HEK293T (cell line): ENCODE measurements around the gene HERC2.

Experiments
- ARNT ChIP-seq: fragments of 450-650 bp; IDR thresholded peaks from 2 replicates; pipeline ENCODE4 v1.6.1; 2017; ENCODE audit warnings: mild to moderate bottlenecking
- BHLHE40 ChIP-seq: fragments of 450-650 bp; IDR thresholded peaks from 2 replicates; pipeline ENCODE4 v1.6.1; 2016; ENCODE audit warnings: mild to moderate bottlenecking, moderate library complexity, borderline replicate concordance
- ELF4 ChIP-seq: fragments of 450-650 bp; IDR thresholded peaks from 2 replicates; pipeline ENCODE4 v1.6.1; 2017; ENCODE audit warnings: antibody characterized with exemption
- FOXK2 ChIP-seq: fragments of 450-650 bp; IDR thresholded peaks from 2 replicates; pipeline ENCODE4 v1.6.1; 2016; ENCODE audit warnings: mild to moderate bottlenecking
- FOXM1 ChIP-seq: fragments of 450-650 bp; IDR thresholded peaks from 2 replicates; pipeline ENCODE4 v1.6.1; 2017; ENCODE audit warnings: mild to moderate bottlenecking, borderline replicate concordance
- L3MBTL2 ChIP-seq: fragments of 450-650 bp; conservative IDR thresholded peaks from 2 replicates; pipeline ENCODE4 v1.6.1; 2016; ENCODE audit warnings: mild to moderate bottlenecking
- SP1 ChIP-seq: fragments of 450-650 bp; IDR thresholded peaks from 2 replicates; pipeline ENCODE4 v1.6.1; 2017
- TARDBP ChIP-seq: fragments of 450-650 bp; IDR thresholded peaks from 2 replicates; pipeline ENCODE4 v1.6.1; 2016
- ZNF384 ChIP-seq: fragments of 450-650 bp; IDR thresholded peaks from 2 replicates; pipeline ENCODE4 v1.6.1; 2016
- TF ChIP-seq, protein P1 (sequence below): fragments of 450-650 bp; IDR thresholded peaks from 2 replicates; pipeline ENCODE4 v1.6.1; 2016

DNA sequence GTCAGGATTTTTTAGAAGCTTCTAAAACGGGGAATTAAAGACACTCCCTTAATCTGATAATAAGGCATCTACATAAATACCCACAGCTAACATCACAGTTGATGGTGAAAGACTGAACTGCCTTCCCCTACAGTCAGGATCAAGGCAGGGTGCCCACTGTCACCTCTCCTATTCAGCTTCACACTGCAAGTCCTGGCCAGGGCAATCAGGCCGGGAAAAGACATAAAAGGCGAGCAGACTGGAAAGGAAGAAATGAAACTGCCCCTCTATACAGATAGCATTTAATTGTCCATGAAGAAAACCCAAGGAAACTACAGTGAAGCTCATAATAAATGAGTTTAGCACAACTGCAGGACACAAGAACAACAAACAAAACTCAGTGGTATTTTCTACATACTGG lies 61.7 kb downstream of the HERC2 start:
- TF ChIP-seq FOXM1 (no peak), ZNF384 (no peak), FOXK2 (no peak), ELF4 (no peak), TARDBP (no peak), ARNT (no peak), BHLHE40 (no peak), L3MBTL2 (no peak), SP1 (no peak)
- TF ChIP-seq, protein P1, sequence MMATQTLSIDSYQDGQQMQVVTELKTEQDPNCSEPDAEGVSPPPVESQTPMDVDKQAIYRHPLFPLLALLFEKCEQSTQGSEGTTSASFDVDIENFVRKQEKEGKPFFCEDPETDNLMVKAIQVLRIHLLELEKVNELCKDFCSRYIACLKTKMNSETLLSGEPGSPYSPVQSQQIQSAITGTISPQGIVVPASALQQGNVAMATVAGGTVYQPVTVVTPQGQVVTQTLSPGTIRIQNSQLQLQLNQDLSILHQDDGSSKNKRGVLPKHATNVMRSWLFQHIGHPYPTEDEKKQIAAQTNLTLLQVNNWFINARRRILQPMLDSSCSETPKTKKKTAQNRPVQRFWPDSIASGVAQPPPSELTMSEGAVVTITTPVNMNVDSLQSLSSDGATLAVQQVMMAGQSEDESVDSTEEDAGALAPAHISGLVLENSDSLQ: no peak
